HG03108 (cell line): ENCODE results near the gene PARD3.
"Not testable (repeated sequence)": the region's sequence is repeated elsewhere in the genome, so short reads cannot be mapped to it uniquely, and the experiment has no call there.

Experiments used
- ATAC-seq: cut with Tn5 transposase; IDR thresholded peaks from one replicate; pipeline ENCODE4 v1.9.1; 2021; ENCODE audit warnings: moderate library complexity; ENCODE audit not compliant: unreplicated experiment

PARD3 gene

GRCh38 chr10:34477249-34477648, 337.8 kb downstream of the PARD3 start:
- no peak for ATAC-seq

GRCh38 chr10:34476608-34477007, 338.5 kb downstream of the PARD3 start:
- ATAC-seq, result no peak

- ATAC-seq, result no peak
Measured at GRCh38 chr10:34475786-34476185, 339.3 kb downstream of the PARD3 start.

GRCh38 chr10:34475274-34475646, 339.8 kb downstream of the PARD3 start:
- no peak for ATAC-seq

GRCh38 chr10:34474555-34475273, 340.4 kb downstream of the PARD3 start:
- ATAC-seq, result no peak

GRCh38 chr10:34474009-34474376, 341.1 kb downstream of the PARD3 start:
- no peak for ATAC-seq

- ATAC-seq, result no peak
Measured at GRCh38 chr10:34473174-34474008, 341.7 kb downstream of the PARD3 start.

GRCh38 chr10:34470307-34470706, 344.8 kb downstream of the PARD3 start:
- ATAC-seq, result no peak

GRCh38 chr10:34469446-34469845, 345.6 kb downstream of the PARD3 start:
- no peak for ATAC-seq

- ATAC-seq, result no peak
Measured at GRCh38 chr10:34467902-34468301, 347.2 kb downstream of the PARD3 start.

GRCh38 chr10:34467364-34467763, 347.7 kb downstream of the PARD3 start:
- ATAC-seq, result no peak

GRCh38 chr10:34465678-34466077, 349.4 kb downstream of the PARD3 start:
- ATAC-seq, result no peak

GRCh38 chr10:34464591-34464990, 350.5 kb downstream of the PARD3 start:
- no peak for ATAC-seq

- ATAC-seq, result no peak
Measured at GRCh38 chr10:34464000-34464399, 351.1 kb downstream of the PARD3 start.

GRCh38 chr10:34462993-34463392, 352.1 kb downstream of the PARD3 start:
- no peak for ATAC-seq

GRCh38 chr10:34462056-34462455, 353.0 kb downstream of the PARD3 start:
- ATAC-seq, result no peak

- ATAC-seq, result no peak
Measured at GRCh38 chr10:34454590-34455261, 360.4 kb downstream of the PARD3 start.

GRCh38 chr10:34449836-34450235, 365.3 kb downstream of the PARD3 start:
- ATAC-seq, result no peak

- no peak for ATAC-seq
Measured at GRCh38 chr10:34446049-34446448, 369.0 kb downstream of the PARD3 start.

GRCh38 chr10:34444223-34445183, 370.6 kb downstream of the PARD3 start:
- ATAC-seq, result no peak

- ATAC-seq, result not testable (repeated sequence)
Measured at GRCh38 chr10:34439386-34439785, 375.7 kb downstream of the PARD3 start.
